Measurements from ENCODE around the gene MAL.

The MAL gene

DNA sequence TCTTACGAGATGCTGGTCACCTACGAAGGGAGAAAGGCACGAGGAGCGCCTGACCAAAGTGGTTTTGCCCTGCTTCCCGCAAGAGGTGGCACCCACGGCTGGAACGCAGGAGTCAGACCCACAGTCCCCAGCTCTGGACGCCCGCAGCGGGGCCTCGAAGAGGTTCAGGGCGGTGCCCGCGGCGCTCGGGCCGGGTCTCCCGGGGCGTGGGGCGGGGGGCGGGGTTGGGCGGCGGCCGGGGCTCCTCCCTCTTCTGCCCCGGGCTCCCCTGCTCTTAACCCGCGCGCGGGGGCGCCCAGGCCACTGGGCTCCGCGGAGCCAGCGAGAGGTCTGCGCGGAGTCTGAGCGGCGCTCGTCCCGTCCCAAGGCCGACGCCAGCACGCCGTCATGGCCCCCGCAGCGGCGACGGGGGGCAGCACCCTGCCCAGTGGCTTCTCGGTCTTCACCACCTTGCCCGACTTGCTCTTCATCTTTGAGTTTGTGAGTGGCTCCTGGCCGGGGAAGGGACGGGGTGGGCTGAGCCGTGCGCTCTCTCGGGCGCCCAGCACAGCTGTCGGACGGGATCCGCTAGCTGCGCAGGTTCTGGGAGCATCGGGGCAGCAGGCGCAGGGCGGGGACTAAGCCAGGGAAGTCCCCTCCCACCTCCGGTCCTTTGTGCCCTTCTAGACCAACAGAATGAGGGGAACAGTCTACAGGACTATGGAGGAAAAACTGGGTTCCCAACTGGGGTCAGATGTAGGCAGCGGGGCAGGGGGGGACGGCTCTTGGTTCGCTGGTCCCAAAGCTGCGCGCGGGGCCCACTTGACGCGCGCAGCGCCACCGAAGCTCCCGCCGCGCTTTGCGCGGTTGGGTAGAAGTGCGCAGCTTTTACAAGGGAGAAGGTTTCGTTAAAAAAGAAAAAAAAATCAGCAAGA lies at the start of gene MAL:
Gene MAL, plus strand, starts transcription at position 303 of the 914 bp plus-strand sequence. Its CDS starts 85 bp downstream, at position 388.
- DNase-seq: peak; percentile 70

DNA sequence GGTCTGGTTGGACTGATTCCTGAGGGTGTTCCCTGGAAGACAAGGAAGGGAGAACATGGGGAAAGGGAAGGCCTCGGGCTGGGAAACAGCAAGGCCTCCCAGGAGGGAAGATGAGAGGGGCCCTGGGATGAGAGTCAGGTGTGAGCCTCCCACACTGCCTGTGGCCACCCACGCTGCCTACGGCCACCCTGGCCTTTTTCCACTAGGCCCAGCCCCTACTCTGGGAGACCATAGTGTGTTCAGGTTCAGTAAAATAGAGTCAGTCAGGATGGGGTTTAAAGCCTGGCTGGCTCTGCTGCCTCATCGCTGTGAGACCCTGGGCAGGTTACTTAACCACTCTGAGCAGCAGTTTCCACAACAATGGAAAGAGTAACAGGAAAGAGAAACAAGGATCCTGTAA lies 47.7 kb upstream of the MAL start:
- DNase-seq: no peak

DNA sequence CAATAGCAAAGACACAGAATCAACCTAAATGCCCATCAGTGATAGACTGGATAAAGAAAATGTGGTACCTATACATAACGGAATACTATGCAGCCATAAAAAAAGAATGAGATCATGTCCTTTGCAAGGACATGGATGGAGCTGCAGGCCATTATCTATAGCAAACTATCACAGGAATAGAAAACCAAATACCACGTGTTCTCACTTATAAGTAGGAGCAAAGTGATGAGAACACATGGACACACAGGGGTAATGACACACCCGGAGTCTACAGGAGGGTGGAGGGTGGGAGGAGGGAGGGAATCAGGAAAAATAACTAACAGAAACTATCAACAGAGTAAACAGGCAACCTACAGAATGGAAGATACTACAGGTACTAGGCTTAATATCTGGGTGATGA lies 46.6 kb upstream of the MAL start:
- no peak for DNase-seq

DNA sequence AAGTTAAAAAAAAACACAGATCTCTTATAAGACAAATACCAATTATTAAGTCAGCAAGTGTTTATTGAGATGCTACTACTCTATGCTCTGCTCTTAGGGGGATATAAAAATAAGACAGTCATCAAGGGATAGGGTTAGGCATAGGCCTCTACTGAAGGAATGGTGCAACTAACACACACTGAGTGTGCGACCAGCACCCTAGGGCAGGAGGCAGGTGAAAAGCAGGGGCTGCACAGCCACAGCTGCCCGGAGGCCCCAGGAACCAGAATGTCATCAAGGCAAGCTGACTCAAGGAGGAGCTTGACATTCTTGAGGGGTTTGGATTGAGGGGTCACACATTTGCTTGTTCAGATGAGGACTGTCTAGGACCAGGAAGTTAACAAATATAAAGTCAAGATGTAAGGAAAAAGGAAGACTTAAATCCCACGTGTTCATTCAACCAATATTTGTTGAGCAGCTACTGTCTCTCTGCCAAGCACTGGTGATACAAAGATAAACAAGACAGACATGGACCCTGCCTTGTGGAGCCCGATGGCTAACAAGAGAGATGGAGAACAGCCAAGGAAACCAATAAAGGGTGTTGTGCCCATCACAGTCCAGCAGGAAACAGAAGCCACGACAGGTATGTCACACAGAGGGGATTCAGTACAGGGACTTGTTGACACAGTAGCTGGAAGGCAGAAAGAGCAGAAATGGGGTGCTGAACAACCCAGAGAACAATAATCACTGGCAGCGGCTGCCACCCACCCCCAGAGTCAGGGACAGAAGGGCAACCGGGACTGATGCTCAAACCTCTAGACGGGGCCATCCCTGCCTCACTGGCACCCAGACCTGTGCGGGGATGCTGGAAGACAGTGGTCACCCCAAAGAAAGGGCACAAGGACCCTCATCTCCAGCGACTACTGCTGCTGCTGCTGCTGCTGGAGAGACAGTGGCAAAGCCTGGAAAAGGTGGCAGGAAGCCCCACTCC lies 45.8 kb upstream of the MAL start:
- no peak for DNase-seq

DNA sequence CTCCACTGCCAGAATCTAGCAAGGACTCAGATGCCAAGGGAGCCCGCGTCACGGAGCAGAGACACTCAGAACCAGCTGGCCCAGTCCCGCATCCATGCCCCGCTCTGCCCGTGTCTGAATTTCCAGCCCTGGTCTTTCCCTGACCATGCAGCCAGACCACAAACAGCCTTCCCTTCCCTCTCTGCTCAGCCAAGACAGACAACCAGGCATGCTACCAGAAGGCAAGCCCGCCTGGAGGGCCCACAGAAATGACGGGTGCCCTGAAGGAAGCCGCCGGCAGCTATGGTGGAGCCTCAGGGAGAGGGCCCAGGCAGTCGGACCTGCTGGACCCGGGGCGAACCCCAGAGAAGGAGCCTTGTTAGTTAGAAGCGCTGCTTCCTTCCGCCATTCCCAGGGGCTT lies 45.1 kb upstream of the MAL start:
- no peak for DNase-seq

DNA sequence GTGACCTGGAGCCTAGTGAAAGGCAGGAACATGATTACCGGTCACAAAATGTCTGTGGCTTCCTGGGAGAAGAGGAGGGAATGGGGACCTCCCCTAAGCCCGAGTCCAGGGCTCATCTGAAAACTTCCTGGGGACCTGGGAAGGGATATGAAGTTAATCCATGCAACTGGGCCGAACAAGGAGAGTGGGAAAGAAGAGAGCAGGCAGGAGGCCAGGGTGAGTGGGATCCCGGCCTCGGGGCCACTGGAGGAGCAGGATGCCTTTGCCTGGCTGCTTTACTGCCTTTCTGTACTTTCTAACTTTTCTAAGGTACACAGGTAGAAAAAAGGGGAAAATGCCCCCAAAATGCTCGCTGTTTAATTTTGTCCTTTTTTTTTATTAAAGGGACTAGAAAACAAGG lies 43.4 kb upstream of the MAL start:
- no peak for DNase-seq

DNA sequence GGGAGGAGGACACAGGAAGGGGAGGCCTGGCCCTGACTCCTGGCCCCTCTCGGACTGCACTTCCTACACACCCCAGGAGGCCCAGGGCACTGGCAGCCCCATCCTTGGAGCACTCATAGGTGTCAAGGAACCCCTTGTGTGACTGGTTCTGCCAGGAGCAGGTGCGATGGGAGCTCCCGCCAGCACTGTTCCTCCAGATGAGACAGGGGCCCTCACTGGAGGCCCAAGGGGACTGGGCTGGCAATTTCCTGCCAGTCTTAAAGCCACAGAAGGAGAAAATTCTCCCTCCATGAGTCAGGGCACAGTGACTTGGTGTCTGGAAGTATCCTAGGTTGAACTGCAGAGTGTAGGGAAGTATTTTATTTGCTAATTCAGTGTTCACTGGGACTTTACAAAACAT lies 42.8 kb upstream of the MAL start:
- peak; percentile 25 for DNase-seq

DNA sequence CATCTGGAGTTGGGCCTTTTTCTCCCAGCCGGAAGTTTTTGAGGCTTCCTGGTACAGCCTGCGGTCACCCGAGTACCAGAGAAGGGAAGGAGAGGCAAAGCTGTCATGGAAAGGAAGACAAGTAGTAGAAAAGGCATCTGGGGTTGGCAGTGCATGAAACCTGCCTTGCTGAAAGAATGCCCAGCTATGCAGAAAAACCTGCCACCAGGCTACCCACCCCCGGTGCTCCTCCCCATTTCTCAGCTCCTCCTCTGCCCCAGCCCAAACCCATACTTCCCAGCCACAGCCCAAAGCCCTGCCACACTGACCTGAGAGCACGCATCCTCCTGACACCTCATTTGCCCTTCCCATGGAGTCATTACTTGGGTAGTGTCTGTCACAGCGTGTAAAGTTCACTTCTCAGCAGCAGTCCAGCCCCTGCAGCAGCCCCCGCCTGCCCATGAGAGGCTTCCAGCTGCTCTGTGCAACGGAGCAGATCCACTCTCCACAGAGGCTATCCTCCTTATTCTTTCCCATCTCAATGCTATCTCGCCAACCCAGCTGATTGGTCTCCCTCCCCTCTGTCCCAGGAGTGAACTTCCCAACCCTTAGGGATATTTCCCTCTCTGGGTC lies 40.4 kb upstream of the MAL start:
- DNase-seq: peak; percentile 60

DNA sequence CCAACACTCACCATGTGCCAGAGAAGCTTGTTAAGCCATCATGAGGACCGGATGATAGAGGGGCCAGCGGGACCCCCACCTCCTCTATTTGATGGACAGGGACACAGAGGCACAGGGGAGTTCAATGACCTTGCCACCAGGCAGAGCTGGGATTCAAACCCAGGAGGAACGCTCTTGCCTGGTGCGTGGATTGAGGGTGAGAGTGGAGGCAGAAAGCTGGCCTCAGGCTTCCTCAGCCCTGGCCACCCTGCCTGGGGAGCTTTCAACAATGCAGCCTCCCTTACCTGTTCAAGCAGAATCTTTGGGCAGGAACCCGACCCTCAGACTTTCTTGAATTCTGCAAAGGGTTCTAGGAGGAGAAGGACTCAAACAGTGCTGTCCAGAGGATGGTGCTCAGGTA lies 39.9 kb upstream of the MAL start:
- DNase-seq: no peak

DNA sequence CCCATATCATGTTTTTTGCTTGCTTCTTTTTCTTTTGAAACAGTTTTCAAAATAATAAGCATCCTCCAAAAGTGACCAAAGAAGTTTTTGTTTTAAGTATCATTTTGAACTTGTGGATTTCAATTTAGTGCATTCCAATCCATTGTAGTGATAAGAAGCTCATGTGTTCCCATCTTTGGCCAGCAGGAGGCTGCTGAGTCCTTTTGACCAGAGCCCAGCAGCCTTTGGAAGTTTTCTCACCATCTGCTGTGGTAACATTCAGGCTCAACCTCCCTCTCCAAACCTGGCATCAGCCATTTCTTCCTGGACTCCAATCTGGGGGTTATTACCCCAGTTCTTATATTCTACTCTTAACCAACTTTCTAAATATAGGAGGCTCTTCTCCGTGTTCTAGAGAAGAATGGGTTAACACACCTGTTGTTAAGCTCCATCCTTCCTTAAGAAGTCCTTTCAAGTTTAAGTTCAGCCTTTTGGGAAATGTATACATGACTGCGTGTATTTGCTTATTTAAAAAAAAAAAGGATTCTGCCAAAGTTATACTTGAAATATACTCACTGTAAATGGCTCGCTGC lies 39.0 kb upstream of the MAL start:
- peak; percentile 80 for DNase-seq

DNA sequence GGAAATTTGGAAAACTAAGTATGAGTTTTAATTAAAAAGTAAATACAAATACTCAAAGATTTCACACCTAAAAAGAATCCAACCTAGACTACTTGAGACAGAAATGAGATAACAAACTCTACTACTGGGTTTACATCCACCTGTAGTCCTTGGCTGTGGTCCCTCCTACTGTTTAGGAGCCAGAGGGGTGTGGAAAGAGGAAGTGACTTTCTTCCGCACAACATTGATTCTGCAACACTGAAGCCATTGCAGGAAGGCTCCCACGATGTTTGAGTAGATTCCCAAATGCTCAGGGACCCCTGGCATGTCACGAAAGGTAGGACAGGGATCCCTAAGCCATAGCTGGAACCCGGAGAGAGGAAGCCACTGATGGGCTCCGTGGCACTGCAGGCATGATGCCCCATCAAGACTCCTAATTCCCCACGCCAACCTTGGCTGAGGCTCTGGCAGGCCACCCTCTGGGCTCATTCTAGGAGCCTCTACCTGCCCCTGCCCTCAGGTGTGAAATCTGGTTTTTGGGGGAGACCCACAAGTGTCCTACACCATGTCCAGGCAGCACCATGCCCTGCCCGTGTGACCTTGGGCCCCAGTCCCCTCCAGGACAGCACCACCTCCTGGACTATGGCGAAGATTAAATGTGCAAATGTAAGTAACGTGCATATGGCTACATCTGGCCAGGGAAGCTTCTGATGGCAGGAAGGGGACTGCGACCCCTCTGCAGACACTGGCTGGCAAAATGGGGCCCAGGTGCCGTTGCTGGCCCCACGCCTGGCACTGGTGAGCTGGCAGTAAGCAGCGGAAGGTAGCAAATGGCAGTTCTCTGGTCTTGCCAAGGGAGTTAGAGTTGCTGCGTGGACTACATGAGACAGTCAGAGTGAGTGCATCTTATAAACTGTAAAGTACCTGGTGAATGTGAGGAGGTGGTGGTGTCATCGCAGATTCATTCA lies 38.2 kb upstream of the MAL start:
- DNase-seq: no peak

DNA sequence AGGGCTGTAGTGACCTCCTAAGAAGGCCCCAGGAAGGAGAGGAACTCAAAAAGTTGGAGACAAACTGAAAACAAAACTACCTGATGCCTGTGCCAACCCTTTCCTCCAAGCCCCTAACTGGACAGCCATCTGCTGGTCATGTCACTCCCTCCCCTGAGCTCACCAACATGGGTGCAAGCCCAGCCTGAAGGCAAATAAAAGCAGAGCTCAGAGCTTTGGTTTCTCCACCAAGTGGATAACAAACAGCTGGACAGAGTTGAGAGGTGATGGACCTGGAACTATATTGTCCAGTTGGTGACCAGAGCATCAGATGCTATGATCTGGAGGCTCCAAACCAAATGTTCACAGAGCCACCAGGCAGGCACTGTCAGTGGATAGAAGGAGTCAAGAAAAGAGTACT lies 34.6 kb upstream of the MAL start:
- no peak for DNase-seq

DNA sequence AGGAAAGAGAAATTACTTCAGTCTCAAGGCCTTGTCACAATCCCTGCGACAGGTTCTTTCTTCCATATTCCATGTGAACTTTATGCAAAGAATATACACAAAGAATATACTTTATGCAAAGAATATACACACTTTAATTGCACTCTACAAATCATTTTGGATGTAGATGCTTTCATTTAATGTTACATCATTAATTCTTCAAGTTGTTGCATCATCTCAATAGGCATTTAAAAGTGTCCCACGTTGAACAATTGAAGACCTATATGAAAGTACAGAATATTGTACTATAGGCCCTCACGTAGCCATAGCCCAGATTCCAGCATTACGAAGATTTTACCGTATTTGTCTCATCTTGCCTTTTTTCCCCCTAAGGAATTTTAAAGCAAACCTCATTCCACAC lies 33.1 kb upstream of the MAL start:
- no peak for DNase-seq

DNA sequence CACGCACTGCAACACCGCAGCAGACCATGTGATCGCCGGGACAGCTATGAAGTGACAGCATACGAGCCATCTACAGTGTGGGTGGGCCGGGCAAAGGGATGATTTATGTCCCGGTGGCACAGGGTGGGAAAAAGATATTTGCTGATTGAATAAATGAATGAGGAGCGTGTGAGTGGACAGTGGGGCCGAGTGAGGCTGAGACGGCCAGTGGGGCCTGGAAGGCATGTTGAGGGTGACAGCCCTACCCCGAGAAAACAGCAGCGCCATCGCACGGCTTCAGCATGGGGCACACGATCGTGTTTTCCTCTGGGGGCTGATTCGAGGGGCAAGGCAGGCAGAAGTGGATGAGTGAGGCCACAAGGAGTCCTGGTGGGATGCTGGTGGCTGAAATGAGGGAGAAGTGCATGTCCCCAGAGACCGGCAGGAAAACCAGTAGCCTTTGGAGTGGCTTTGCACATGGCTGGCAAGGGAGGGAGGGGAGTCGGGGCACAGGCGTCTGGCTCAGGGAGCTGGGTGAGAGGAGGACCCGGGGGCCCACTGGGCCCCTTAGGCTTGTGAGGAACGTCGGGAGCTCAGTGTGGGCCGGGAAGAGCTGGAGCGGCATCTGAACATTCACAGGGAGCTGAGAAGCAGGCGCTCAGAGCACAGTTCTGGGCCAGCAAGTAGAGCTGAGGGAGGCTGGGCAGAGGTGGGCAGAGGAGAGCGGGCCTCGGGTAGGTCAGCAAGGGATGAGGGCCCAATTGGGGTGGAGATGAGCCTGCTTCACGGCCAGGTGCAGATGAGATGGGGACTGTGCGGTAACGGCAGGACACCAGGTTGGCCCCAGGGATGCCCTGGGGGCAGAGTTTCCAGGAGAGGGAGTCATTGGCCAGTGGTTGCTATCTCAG lies 32.1 kb upstream of the MAL start:
- DNase-seq: no peak

DNA sequence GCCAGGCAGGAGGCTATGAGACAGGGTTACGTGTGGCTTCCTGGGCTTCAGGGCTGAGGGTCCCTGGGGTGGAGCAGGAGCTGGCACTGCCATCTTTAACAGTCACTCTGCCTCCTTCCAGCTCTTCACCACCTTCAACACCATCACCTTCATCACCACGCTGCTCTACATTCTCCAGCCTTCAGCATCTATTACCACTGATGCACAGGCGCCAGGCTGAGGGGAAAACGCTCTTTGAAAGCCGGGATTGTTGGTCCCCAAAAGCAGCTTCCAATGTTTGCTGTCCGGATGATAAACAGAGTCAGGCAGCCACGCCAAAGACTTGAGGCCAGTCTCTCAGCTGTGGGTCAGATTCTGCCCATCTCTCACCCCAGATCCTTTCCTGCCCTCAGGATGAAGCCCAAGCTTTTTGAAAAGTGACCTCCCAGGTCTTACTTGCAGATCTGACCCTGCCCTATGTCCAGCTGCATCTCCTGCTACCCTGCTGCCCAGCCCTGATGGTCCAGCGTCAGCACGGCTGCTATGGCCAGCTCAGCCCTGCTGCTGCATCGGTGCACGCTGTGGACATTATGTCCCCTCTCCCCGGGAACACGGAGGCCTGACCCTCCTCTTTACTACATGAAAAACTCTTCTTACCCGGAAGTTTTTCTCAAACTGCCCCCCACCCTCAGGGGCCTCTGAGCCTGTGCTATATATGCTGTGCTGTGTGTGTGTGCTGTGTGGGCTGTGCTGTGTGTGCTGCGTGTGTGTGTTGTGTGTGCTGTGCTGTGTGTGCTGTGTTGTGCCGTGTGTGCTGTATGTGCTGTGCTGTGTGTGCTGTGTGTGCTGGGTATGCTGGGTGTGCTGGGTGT lies 31.2 kb upstream of the MAL start:
- DNase-seq: no peak

DNA sequence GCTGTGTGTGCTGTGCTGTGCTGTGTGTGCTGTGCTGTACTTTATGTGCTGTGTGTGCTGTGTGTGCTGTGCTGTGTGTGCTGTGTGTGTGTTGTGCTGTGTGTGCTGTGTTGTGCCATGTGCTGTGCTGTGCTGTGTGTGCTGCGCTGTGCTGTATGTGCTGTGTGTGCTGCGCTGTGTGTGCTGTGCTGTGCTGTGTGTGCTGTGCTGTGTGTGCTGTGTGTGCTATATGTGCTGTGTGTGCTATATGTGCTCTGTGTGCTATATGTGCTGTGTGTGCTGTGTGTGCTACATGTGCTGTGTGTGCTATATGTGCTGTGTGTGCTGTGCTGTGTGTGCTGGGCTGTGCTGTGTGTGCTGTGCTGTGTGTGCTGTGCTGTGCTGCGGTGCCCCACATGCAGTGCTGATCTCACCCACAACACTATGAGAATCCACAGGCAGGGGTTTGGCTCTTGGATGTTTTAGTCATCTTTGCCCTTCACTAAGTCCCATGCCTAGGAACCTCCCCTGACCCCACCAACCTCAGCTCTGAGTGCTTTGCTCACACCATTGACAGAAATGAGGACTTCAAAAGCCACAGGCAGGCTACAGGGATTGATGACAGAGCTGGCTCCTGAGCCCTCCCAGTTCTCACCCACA lies 30.5 kb upstream of the MAL start:
- peak; percentile 16 for DNase-seq

DNA sequence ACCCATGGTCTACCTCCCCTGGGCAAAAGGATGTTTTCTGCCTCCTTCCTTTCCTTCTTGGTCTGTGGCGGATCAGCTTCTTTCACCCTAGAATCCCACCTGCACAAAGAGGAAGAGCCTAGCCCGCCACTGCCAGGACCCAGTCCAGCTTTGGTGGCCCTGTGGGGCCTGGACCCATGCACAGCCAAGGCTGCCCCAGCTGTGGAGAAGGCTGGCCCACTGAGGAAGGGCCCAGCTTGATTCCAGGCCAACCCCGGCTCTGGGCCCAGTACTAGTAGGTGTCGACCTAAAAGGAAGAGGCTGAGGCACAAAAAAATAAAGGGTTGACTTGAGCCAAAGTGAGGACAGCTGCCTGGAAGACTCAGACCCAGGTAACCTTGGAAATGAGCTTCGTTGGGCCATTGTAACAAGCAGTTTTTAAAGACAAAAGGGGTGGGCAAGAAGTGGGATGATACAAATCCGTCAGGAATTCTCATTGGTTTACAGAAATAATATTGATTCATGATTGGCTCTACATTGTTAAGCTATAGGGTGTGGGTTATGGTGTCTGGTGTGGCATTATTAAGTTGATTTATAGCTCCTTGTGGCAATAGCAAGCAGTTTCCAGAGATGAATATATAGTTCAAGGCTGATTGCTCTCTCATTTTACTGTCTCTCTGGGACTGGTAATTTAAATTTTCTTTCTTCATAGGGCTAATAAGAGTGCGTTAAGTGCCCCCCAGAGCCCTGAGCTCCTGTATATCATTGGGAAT lies 29.8 kb upstream of the MAL start:
- peak; percentile 80 for DNase-seq

Data from NCI-H69 (cell line).